ENCODE measurements around the gene SMYD3. TPM values are rescaled to one million over a fixed set of nuclear protein-coding genes. Genes with fewer than 3 reads are reported as not detected.

The SMYD3 gene
- polyA plus RNA-seq, 1 donor from 2014 or later: 48.6 TPM

DNA sequence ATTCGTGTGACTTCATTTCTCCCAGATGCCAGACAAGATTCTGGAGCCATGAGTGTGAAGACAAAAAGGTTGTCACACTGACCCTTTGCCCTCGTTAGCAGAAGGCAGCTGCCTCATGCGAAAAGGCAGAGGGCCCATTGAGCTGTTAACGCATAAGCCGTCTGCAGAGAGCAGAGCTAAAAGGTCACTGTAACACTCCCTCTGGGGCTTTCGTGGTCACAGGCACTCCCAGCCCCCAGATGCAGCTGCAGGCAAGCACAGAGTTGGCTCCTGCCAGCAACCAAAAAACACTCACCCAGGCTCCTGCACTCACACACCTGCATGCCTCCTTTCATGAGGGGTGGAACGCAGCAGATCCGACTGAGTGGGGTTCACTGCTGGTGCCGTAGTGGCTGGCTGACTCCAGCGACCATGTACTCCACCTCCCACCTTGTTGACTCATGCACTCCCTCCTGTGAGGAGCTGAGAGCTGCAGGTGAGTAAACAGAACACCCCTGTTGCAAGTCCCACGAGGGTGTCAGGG lies 287.5 kb downstream of the SMYD3 start:
- H3K79me2 ChIP-seq (replicated peaks; ENCODE audit: insufficient read depth, low read length): no peaks in the 10 kb centered on the region
- no peak overlapping the region for H2AFZ ChIP-seq (ENCODE audit: low read depth, low read length)
- TF ChIP-seq TAF1 (IDR thresholded peaks at IDR 0.05; ENCODE audit: low read depth): no peak
- TF ChIP-seq EZH2 (IDR thresholded peaks at IDR 0.05; ENCODE audit: borderline replicate concordance, insufficient read depth, low read length, poor library complexity, severe bottlenecking): no peak
- no peaks in the 10 kb centered on the region for H4K20me1 ChIP-seq (ENCODE audit: insufficient read depth)
- H3K36me3 ChIP-seq (ENCODE audit: insufficient read depth, low read length): no peaks in the 10 kb centered on the region
- no peaks in the 10 kb centered on the region for H3F3A ChIP-seq (ENCODE audit: insufficient read depth, low read length, poor library complexity, severe bottlenecking)
- no peaks in the 10 kb centered on the region for H3K9me2 ChIP-seq (ENCODE audit: insufficient read depth, low read length)
- no peak overlapping the region for H3K27ac ChIP-seq (ENCODE audit: low read length)
- no peak overlapping the region for H3K4me3 ChIP-seq (ENCODE audit: low read length)
- H3K9ac ChIP-seq (ENCODE audit: low read length): no peak overlapping the region
- no peaks in the 10 kb centered on the region for H3K27me3 ChIP-seq (ENCODE audit: insufficient read depth, low read depth, low read length)
- H3K9me3 ChIP-seq (ENCODE audit: low read length): no peaks in the 10 kb centered on the region
- no peak overlapping the region for H3K4me2 ChIP-seq (ENCODE audit: low read length)

DNA sequence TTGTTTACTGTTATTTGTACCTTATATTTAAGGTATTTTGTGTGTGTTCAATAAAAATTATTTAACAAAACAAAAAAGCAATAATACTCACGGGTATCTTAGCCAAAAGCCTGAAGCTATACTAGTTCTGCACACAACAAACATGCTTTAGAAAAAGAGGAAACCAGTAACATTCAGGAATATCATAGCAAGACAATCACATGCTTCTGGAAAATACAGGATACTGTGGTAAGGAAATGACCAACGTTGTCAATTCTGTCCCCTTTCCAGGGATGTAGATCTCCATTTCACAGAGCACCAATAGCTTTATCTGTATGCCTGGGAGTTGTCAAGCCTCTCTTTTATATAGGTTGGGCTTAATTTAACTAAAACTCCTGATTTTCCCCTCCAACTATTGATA lies 288.4 kb downstream of the SMYD3 start:
- Histone ChIP-seq H3K4me2 (ENCODE audit: low read length) (no peak overlapping the region), H3K27me3 (ENCODE audit: insufficient read depth, low read depth, low read length) (no peaks in the 10 kb centered on the region), H3K4me3 (ENCODE audit: low read length) (no peak overlapping the region), H4K20me1 (ENCODE audit: insufficient read depth) (no peaks in the 10 kb centered on the region), H3K79me2 (replicated peaks; ENCODE audit: insufficient read depth, low read length) (no peaks in the 10 kb centered on the region), H3K9ac (ENCODE audit: low read length) (no peak overlapping the region), H2AFZ (ENCODE audit: low read depth, low read length) (no peak overlapping the region), H3K36me3 (ENCODE audit: insufficient read depth, low read length) (no peaks in the 10 kb centered on the region), H3K9me3 (ENCODE audit: low read length) (no peaks in the 10 kb centered on the region), H3K27ac (ENCODE audit: low read length) (no peak overlapping the region), H3K9me2 (ENCODE audit: insufficient read depth, low read length) (no peaks in the 10 kb centered on the region), H3F3A (ENCODE audit: insufficient read depth, low read length, poor library complexity, severe bottlenecking) (no peaks in the 10 kb centered on the region)
- TF ChIP-seq EP300 (conservative IDR thresholded peaks at IDR 0.05; ENCODE audit: poor library complexity, severe bottlenecking) (no peak), REST (IDR thresholded peaks at IDR 0.05; ENCODE audit: borderline replicate concordance) (no peak), TAF1 (IDR thresholded peaks at IDR 0.05; ENCODE audit: low read depth) (no peak), RAD21 (conservative IDR thresholded peaks at IDR 0.05) (no peak), CTCF (IDR thresholded peaks at IDR 0.05; ENCODE audit: poor library complexity, severe bottlenecking) (no peak), POLR2AphosphoS5 (IDR thresholded peaks at IDR 0.05) (no peak), MXI1 (conservative IDR thresholded peaks at IDR 0.05; ENCODE audit: poor library complexity, severe bottlenecking) (no peak), EZH2 (IDR thresholded peaks at IDR 0.05; ENCODE audit: borderline replicate concordance, insufficient read depth, low read length, poor library complexity, severe bottlenecking) (no peak), SMC3 (conservative IDR thresholded peaks at IDR 0.05; ENCODE audit: poor library complexity) (no peak)

Data from neural cell (in vitro differentiated cells).